ENCODE measurements around the gene SLC9A9.

Gene SLC9A9

GRCh38 chr3:143604402-143605185 lies 243.7 kb downstream of the SLC9A9 start:
- no peak for DNase-seq (ENCODE audit: low read depth)
- H3K4me3 ChIP-seq (ENCODE audit: low read length): no peak overlapping the region
- TF ChIP-seq, protein P1, sequence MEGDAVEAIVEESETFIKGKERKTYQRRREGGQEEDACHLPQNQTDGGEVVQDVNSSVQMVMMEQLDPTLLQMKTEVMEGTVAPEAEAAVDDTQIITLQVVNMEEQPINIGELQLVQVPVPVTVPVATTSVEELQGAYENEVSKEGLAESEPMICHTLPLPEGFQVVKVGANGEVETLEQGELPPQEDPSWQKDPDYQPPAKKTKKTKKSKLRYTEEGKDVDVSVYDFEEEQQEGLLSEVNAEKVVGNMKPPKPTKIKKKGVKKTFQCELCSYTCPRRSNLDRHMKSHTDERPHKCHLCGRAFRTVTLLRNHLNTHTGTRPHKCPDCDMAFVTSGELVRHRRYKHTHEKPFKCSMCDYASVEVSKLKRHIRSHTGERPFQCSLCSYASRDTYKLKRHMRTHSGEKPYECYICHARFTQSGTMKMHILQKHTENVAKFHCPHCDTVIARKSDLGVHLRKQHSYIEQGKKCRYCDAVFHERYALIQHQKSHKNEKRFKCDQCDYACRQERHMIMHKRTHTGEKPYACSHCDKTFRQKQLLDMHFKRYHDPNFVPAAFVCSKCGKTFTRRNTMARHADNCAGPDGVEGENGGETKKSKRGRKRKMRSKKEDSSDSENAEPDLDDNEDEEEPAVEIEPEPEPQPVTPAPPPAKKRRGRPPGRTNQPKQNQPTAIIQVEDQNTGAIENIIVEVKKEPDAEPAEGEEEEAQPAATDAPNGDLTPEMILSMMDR (IDR thresholded peaks at IDR 0.05; ENCODE audit: insufficient read depth, low read depth, low read length, missing control alignments): no peak

DNA sequence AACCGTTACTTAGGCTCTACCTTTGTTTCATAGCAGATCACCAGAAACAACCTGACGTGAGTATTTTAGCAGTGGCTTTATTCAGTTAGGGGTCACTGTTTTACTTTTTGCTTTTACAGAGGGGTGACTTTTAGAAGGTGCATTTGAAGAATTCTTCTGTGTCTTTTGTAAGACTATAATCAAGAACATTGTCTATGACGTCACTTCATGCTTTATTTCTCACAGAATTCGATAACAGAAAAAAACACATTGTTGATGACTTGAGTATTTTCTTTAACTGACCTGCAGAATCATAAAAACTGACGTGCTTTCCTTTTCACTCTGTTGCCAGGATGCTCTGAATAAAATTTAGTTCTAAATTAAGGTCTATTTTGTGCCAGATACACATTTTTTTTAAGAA lies 244.5 kb downstream of the SLC9A9 start:
- no peak for DNase-seq (ENCODE audit: low read depth)
- H3K4me3 ChIP-seq (ENCODE audit: low read length): no peak overlapping the region
- TF ChIP-seq, protein P1 (IDR thresholded peaks at IDR 0.05; ENCODE audit: insufficient read depth, low read depth, low read length, missing control alignments): no peak

GRCh38 chr3:143601723-143602484 lies 246.4 kb downstream of the SLC9A9 start:
- TF ChIP-seq, protein P1 (IDR thresholded peaks at IDR 0.05; ENCODE audit: insufficient read depth, low read depth, low read length, missing control alignments): no peak
- peak; percentile 93 for DNase-seq (ENCODE audit: low read depth)
- H3K4me3 ChIP-seq (ENCODE audit: low read length): no peak overlapping the region

- H3K4me3 ChIP-seq (ENCODE audit: low read length): no peak overlapping the region
- peak; percentile 15 for DNase-seq (ENCODE audit: low read depth)
- TF ChIP-seq, protein P1 (IDR thresholded peaks at IDR 0.05; ENCODE audit: insufficient read depth, low read depth, low read length, missing control alignments): no peak
Measured at GRCh38 chr3:143600756-143601718, 247.2 kb downstream of the SLC9A9 start.

GRCh38 chr3:143597774-143598652 lies 250.3 kb downstream of the SLC9A9 start:
- DNase-seq (ENCODE audit: low read depth): peak; percentile 38
- TF ChIP-seq, protein P1 (IDR thresholded peaks at IDR 0.05; ENCODE audit: insufficient read depth, low read depth, low read length, missing control alignments): no peak
- no peak overlapping the region for H3K4me3 ChIP-seq (ENCODE audit: low read length)

All from epithelial cell of esophagus (primary cell).